ENCODE results near the gene PRKG1.

- TF ChIP-seq POLR2AphosphoS5 (IDR thresholded peaks at IDR 0.05), result no peak
- no peak for TF ChIP-seq CTCF (IDR thresholded peaks at IDR 0.05)
- TF ChIP-seq POLR2A (IDR thresholded peaks at IDR 0.05), result no peak
- no peak for TF ChIP-seq EP300 (IDR thresholded peaks at IDR 0.05)
These were observed 301.5 kb downstream of the PRKG1 start for GRCh38 chr10:51375790-51376189.
